GM19239 (cell line): ENCODE data around the gene WNT7B.

Experiments used
- DNase-seq: peaks from one replicate; pipeline ENCODE4 v3.0.0; 2011; ENCODE audit warnings: low spot score; ENCODE audit not compliant: insufficient read length
- FAIRE-seq: peaks from 2 replicates; lab custom pipeline; 2011; peaks lifted over from hg19 to GRCh38; lab: Jason Lieb, UNC

WNT7B gene

DNA sequence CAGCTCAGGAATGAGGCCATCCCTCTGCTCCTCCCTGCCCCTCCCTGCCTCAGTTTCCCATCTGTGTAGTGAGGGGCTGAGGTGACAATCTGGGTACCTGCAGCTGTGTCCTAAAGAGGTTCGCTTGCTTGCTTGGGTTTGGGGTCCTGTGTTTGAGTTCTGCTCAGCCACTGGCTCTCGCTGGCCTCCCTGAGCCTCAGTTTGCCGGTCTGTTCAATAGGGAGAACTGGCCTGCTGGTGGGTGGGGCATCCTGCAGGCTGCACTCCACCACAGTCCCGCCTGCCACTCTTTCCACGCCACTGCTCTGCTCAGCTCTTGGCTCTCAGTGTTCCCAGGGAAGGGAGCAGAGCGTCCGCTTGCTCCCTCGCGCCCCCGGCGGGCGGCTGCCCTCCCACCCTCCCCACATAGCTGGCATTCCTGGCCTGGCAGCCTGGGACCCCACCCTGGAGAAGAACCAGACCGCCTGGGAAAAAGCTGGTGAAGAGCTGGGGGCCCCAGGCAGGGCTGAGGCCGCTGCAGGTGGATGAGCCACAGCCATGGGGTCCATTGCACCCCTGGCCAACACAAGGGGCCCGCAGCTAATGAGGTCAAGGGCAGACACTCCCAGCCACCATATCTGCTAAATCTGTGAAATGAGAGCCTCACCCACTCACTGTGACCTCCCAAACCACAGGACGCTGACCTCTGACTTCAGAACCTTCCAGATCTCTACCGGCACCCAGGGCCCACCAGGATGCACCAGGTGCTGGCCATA, 15.1 kb downstream of the WNT7B start:
- DNase-seq = no peak
- no peak for FAIRE-seq

DNA sequence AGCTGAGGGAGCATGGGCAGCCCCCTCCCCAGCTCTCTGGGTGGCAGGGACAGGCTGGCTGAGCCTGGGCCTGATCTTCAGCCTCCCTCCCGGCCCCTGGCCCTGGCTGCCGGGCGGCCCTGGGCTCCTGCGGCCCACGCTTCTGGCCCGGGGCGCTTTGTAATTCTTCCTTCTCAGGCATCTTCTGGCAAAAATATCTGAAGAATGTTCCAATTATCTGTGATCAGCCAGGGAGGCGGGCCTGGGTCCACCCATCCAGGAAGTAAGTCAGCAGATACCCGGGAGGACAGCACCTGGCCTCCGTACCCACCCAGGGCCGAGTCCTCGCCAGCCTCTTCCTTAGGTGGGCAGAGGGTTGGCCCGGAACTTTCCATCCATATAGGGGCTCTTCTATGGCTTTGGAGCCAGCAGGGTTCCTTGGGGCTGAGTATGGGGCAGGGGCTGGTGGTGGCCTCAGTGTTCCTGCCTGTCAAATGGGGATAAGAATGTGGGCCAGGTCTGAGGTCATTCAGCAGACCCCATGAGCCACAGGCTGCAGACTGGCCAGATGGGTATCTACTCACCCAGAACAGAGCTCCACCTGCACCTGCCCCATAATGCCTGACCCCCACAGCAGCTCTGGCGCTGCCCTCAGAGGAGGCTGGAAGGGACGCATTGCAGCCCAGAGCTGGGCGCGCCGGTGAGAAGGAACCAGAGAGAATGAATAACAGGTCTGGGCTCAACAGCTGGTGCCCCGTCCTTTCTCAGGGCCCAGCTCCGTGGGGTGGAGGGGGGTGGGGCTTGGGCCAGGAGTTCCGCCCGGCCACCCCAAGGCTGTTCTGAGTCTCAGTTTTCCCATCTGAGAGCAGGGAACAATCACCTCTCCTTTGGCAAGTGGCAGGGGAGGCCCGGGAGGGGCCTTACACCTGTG, 16.2 kb downstream of the WNT7B start:
- DNase-seq (no peak), FAIRE-seq (no peak)

DNA sequence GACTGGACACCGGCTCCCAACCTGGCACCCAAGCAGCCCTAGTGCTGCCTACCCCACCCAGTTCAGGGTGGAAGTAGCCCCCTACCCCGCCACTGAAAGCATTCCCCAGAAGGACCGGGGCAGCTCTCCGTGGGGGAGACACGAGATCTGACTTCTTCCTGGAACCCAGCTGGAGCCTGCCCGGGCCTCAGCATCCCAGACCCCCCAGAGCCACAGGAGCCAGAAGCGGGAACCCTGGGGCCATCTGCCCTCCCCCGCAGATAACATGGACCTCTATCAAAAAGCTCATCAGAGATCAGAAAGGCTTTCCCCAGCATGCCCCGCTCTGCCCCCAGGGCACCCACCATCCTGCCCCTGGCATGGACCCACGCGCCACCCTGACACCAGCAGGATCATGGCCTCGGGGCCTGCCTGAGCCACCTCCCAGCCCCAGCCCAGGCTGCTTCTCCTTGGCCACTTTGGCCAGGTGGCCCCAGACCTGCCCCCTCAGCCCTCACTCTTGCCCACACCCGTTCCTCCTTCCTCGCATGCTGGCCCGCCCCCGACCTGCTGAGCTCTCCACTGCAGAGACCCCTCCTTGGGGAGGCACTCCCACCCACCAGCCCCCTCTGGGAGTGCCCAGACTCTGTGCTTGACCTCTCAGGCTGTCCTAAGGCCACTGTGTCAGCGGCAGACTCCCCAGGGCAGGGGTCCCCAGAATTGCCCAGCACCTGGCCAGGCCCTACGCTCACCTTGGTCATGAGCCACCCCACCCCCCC, 17.1 kb downstream of the WNT7B start:
- FAIRE-seq = no peak
- no peak for DNase-seq

DNA sequence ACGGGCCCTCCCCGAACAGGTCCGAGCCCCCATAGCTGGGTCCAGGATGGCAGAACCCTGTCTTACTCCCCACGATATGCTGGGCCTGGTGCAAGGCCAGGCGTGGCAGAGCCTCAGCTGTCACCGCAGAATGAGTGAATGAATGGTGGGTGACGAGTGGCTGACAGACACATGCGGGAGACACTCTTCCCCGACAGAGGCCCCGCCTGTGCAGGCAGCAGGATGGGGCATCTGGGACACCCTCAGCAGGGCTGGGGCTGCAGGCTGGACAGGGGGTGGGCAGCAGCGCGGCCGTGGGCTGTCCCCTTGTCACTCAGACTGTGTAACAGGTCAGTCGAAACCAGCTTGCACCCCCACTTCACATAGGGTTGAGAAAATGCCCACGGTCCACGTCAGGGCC, 18.0 kb downstream of the WNT7B start:
- no peak for FAIRE-seq
- DNase-seq = no peak

DNA sequence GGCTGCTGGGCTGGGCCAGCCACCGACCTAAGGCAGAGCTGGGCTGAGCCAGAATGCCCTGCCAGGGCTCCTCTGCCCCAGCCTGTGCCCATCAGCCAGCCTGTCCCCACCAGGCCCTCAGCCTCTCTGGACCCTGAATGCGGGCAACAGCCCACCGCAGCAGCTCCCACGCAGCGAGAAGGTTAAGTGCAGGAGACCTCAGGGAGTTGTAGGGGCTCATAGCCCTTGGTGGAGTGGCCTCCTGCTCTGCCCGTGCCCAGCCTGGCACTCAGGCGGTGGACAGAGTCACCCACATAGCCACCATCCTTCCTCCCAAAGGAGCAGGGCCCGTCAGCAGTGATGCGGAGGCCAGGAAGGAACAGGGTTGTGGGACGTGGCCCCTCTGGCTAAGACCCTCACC, 19.1 kb downstream of the WNT7B start:
- no peak for FAIRE-seq
- no peak for DNase-seq

DNA sequence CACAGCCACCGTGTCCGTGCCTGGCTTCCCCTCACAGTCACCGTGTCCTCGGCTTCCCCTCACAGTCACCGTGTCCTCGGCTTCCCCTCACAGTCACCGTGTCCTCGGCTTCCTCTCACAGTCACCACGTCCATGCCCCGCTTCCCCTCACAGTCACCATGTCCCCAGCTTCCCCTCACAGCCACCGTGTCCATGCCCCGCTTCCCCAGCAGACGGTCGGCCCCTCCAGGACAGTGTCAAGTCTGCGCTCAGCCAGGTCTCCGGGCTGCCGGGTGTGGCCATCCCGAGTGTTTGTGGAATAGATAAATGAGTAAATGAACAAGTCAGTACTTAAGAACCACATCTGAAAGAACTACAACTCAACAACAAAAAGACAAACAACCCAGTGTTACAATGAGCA, 23.8 kb downstream of the WNT7B start:
- FAIRE-seq (no peak), DNase-seq (no peak)

DNA sequence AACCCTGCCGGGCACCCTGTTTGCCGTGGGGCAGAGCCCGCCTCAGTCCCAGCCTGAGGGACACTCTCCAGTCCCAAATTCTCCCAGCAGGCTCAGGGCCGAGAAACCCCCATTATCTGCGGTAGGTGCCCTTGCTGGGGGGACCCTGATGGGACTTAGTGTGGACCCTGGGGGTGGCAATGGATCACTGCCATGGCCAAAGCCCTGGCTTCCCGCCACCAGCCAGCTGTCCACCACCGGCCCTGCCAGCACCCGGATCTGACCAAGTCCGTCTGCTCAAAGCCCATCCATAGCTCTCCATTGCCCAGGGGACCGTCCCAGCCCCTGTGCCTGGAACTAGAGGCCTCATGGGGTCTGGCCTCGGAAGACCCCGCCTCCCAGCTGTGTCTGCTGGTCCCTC, 24.4 kb downstream of the WNT7B start:
- DNase-seq (no peak), FAIRE-seq (no peak)

DNA sequence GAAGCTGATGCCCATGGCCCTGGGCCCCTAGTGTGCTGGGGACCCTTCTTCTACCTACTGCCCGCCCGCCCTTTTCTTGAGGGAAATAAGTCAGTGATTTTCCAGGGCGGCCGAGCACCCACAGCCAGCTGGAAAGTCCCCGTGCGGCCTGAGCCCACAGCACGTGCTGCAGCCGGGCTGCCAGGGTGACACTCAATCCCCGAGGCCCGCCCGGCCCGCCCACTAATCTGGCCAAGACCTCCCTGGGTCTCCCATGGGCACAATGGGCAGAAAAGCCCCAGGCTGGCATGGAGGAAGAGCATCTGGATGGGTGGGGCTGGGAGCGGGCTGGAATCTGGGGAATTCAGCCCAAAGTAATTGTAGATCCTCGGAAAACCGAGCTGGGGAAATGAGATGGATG, 24.8 kb downstream of the WNT7B start:
- DNase-seq (no peak), FAIRE-seq (no peak)

DNA sequence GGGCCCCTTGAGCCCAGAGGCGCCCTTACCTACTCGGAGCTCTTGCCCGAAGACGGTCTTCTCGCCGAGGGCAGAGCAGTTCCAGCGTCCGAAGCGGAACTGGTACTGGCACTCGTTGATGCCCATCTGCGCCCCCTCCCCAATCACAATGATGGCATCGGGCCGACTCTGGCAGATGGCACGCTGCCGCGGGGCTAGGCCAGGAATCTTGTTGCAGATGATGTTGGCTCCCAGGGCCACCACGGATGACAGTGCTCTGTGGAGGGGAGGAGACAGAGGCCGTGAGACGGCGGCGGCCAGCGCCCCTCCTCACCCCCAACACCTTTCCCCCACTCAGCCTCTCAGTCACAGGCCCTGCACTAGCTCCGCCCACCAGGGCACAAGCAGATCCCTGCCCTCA, 27.1 kb downstream of the WNT7B start:
- DNase-seq (no peak), FAIRE-seq (no peak)

DNA sequence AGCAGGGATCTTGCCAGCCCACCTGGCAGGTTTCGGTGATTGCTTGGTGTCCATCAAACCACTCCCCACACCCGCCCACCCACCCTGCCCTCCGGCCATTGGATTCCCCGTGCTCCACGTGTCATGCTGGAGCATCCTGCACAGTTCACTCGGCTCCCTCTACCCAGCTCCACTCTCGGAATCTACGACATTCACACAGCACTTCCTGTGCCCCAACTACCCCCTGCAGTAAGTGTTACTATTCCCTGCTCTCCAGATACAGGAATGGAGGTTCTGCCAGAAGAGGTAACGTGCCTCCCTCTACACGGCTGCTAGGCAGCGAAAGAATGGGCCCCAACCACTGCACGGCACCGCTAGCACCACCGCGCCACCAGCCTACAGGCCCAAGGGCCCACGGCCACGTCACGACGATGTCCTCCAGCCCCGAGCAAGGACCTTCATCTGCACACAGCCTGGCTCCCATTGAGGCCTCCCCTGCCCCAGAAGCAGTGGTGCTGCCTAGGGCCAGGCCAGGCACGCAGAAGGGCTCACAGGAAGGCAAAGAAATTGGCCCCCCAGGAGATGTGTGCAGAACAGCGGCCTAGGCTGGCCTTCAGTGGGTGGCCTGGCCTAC, 27.6 kb downstream of the WNT7B start:
- FAIRE-seq = no peak
- no peak for DNase-seq

DNA sequence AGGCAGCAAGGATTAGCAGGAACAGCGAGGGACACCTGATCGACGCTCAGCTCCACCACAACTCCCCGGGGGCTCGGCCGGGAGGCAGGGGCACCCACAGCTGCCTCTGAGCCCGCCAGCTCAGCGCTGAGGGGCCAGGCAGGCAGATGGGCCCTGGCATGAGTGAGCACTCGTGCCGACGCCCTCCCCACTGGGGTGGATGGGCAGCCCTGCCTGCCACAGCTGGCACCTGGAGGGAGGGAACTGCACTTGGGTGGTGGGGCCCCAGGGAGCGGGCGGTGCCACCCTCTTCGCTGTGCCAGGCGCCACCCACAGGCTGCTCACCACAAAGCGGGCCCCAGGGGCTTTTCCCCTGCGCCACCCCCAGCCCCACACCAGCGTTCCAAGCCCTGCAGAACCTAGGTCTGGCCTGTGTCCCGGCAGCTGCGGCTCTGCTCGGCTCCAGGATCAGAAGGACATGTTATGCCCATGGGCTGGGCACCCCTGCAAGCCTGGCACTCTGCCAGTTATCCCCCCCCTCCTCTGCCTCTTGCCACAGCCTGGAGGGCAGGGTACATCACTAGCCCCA, 28.8 kb downstream of the WNT7B start:
- no peak for DNase-seq
- FAIRE-seq = no peak

DNA sequence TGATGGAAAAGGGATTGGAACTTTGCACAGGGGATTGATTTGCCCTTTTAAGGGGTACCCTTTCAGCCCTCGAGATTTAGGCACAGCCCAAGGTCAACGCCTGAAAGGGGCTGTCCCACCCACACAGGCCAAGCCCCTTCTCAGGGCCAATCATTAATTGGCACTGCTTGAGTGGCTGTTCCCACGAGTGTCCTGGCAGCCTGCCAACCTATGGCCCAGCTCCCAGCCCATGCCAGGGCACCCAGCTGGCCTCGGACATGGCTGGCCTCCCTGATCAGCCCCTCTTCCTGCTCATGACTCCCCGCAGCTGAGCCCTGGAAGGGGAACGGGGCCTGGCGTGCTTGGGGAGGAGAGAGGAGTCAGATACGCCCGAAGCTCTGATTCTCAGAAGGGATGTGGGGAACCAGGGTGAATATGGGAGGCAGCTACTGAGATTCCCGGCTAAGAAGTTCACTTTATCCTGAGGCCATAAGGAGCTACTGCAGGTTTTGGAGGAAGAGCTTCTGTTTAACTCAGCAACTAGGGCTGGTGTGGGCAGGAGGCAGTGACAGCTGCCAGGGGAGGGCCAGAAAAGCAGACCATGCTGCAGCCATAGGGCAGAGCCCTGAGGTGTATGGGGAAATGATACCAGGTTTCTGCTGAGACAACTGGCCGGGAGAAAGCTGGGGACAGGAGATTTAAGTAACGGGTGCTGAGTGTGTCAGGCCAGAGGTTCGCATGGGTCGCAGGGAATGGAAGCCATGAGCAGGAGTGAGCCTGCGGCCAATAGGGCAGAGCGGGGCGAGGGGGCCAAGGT, 30.0 kb downstream of the WNT7B start:
- DNase-seq (no peak), FAIRE-seq (no peak)

DNA sequence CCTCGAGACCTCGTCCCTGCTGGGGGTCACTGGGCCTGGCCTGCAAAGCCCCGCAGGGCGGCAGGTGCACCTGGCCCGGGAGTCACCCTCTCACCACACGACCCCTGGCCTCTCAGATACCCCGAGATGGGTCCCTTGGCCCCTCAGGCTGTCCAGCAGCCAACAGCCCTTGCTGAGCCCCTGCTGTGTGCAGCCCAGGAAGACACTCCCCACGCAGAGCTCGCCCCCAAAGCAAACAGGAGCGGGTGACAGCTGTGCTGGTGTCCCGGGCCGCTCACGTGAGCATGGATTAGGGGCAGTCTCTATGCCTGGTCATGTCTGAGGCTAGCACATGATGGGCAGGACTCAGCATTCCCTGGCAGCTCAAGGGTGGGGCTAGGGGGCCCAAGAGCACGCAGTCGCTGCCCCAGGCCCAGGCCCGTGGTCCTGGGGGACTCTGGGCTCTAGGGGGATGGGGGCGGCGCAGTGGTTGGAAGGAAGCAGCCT, 31.3 kb downstream of the WNT7B start:
- FAIRE-seq (no peak), DNase-seq (no peak)

DNA sequence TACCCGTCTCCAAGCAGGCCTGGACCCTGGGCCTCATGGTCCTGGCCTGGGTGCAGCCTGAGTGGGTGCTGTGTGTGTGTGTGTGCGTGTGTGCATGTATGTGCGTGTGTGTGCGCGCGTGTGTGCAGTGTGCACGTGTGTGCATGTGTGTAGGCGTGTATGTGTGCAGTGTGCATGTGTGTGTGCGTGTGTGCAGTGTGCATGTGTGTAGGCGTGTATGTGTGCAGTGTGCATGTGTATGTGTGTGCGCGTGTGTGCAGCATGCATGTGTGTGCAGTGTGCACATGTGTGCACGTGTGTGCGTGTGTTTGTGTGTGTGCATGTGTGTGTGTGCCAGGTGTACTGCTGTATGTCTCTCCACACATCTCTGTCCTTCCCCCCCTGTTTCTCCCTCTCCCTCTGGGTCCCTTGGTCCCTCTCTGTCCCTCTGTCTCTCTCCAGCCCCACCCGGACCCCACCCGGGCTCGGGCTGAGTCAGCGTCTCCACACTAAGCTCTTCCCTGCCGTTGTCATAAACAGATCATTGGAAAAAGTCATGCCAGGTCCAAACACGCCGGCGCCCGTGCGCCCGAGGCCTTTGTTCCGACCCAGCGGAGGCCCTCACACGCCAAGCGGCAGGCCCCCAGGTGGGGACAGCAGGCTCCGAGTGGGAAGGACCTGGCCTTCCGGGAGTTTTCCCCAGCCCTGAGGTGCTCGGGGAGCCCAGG, 34.0 kb downstream of the WNT7B start:
- DNase-seq = no peak

DNA sequence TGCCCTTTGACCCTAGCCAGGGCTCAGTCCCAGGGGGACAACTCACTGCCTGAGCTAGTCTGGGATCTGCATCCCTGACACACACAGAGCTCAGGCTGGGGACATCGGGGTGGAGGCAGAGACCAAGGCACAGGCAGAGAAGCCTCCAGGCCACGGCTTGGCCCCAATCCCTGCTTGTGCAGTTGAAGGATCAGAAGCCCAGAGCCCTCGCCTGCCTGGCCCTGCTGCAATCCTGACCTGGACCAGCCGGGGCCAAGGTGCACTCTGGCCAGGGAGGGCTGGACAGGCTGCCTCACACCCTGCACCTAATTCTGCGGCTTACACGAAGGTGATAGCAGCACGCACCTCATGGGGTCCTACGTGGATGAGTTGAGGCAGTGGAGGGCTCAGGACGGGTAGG, 34.6 kb downstream of the WNT7B start:
- no peak for DNase-seq
- FAIRE-seq = no peak

More for the DNA sequence above, 34.0 kb downstream of the WNT7B start:
- FAIRE-seq = no peak

DNA sequence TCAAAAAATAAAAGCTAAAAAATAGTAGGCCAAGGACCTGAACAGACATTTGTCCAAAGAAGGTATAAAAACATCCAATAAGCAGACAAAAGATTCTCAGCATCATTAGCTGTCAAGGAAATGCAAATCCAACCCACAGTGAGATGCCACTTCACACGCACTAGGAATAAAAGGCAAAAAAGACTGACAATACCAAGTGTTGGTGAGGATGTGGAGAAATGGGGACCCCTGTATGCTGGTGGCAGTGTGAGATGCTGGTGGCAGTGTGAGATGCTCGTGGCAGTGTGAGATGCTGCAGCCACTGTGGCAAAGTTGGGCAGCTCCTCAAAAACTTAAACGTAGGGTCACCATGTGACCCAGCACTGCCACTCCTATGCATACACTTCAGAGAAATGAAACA, 38.0 kb downstream of the WNT7B start:
- FAIRE-seq = no peak
- no peak for DNase-seq

DNA sequence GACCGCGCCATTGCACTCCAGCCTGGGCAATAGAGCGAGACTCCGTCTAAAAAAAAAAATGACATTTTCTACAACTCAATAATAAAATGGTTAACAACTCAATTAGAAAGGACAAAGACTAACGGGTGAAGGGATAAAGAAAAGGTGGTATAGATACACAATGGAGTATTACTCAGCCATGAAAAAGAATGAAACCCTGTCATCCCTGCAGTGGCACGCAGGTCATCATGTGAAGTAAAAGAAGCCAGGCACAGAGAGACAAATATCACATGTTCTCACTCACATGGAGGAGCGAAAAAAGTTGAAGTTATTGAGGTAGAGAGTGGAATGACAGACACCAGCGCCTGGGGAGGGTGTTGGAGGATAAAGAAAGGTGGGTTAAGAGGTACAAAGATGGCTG, 39.0 kb downstream of the WNT7B start:
- FAIRE-seq = no peak
- no peak for DNase-seq

DNA sequence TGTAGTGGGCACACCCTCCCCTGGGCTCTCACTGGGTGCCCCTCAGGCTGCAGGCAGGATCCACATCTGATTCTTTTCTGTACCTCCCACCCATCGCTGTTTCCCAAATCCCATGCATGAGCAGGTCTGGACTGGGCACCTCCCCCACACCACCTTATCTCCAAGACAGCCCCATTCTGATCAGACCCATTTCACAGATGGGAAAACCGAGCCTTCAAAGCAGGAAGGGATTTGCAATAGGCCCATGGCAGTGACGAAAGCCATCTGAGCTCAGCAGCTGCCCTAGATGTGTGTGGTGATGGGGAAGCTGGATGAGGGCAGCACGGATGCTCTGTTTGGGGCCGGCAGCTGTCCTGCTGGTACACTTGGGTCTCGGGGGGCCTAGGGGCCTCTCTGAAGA, 41.4 kb downstream of the WNT7B start:
- FAIRE-seq (no peak), DNase-seq (no peak)
